Heart left ventricle (tissue), 13 donors: ENCODE data around the gene BCAS1.

Source experiments
- CTCF ChIP-seq, 12 donors: fragments of 200-600 bp; sonication (generic) in 4 of 12; IDR thresholded peaks; one replicate each; pipeline versions ENCODE4 v1.5.0 to v1.8.0; 2018 to 2022; ENCODE audit warnings: antibody characterized with exemption in 12 of 12, mild to moderate bottlenecking in 5 of 12
- POLR2A ChIP-seq, 2 donors: fragments of 450-650 bp; IDR thresholded peaks; one replicate each; pipeline ENCODE4 v1.6.1; 2017; ENCODE audit warnings: antibody characterized with exemption in 2 of 2, mild to moderate bottlenecking in 2 of 2, moderate library complexity in 2 of 2
- donor health status: ischemic (EF 13 %, LVEDD 7.1; RV severe dilation, severe dysfunction).
- donor health status: DM: no; HTN: yes; CAD: no.
- donor health status: DM: no; HTN: no; CAD: no.
- donor health status: ischemic (EF 25% LVEDD 6.9; RV normal size, moderate dysfunction).
- donor health status: ischemic (EF 25% LVEDD 5.7; RV mildly dilated, moderate dysfunction).
- donor health status: ischemic (EF 35%, LVEDD 5.7; RV mildly dilated, moderate dysfunction).
- donor health status: nonischemic (EF 11% LVEDD 7.7; RV severe dilation, severe dysfunction).
- donor health status: DM: yes; HTN: yes; CAD: no.
- donor health status: PGD.
- donor health status: ischemic (EF 29% LVEDD 5.4; RV normal size, mild dysfunction).
- donor health status: nonischemic (EF 23%, LVEDD 6.1; RV moderate dilation, normal function).

GRCh38 chr20:54026295-54027064 is 43.9 kb downstream of the BCAS1 start:
- no peak for TF ChIP-seq CTCF (IDR thresholded peaks at IDR 0.05)
- no peak for TF ChIP-seq POLR2A (IDR thresholded peaks at IDR 0.05)
